ENCODE data around the gene CRPPA. TPM values are rescaled to one million over a fixed set of nuclear protein-coding genes. Genes with fewer than 3 reads are reported as not detected.
"Not testable (repeated sequence)": the region's sequence is repeated elsewhere in the genome, so short reads cannot be mapped to it uniquely, and the experiment has no call there.

CRPPA gene
- total RNA-seq, 2 experiments from 2014 or later = not detected

GRCh38 chr7:16460789-16461493, 39.6 kb upstream of the CRPPA start:
- POLR2A ChIA-PET = interaction anchor here (0.6 to 2.0 kb wide), 3 partner anchors 12 to 1587 kb away, joined by 3 to 4 read pairs (median 3); no protein-coding TSS in a partner anchor
- no peak overlapping the region for H2AFZ ChIP-seq (ENCODE audit: low read length)

DNA sequence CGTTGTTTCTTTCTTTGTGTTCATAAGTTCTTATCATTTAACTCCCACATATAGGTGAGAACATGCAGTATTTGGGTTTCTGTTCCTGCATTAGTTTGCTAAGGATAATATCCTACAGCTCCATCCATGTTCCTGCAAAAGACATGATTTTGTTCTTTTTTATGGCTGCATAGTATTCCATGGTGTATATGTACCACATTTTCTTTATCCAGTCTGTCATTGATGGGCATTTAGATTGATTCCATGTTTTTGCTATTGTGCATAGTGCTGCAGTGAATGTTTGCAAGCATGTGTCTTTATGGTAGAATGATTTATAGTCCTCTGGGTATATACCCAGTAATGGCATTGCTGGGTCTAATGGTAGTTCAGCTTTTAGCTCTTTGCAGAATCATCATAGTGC, 35.0 kb upstream of the CRPPA start:
- CTCF ChIA-PET (ENCODE audit: unreplicated experiment); H3K9me3 ChIP-seq (ENCODE audit: low read length); H3K79me2 ChIP-seq (ENCODE audit: insufficient read depth, low read depth, low read length); H3K27ac ChIP-seq (ENCODE audit: low read depth, low read length, poor library complexity, severe bottlenecking); H3K4me2 ChIP-seq (ENCODE audit: low read length); POLR2A ChIA-PET; H3K9me2 ChIP-seq (ENCODE audit: insufficient read depth, low read length); H3K36me3 ChIP-seq (ENCODE audit: insufficient read depth, low read length); intact Hi-C loops (cut with micrococcal nuclease; ENCODE audit: unreplicated experiment); H3K4me3 ChIP-seq (ENCODE audit: low read depth, low read length, poor library complexity, severe bottlenecking); H2AFZ ChIP-seq (ENCODE audit: low read length); DNase-seq (ENCODE audit: low spot score); BruUV-seq (replicated peaks); H3K4me1 ChIP-seq (ENCODE audit: insufficient read depth, low read length, poor library complexity, severe bottlenecking); H4K20me1 ChIP-seq (ENCODE audit: insufficient read depth, low read length): not testable (repeated sequence)

More at GRCh38 chr7:16460789-16461493, 39.6 kb upstream of the CRPPA start:
- H4K20me1 ChIP-seq (ENCODE audit: insufficient read depth, low read length) = 0 out of 2 replicates have a peak, but pooled peaks cover 4% of the 10 kb centered on the region
- H3K9me3 ChIP-seq (ENCODE audit: low read length) = no peaks in the 10 kb centered on the region
- H3K4me1 ChIP-seq (ENCODE audit: insufficient read depth, low read length, poor library complexity, severe bottlenecking) = no peaks in the 10 kb centered on the region
- intact Hi-C loops (cut with micrococcal nuclease; ENCODE audit: unreplicated experiment) = no loop called here
- TF ChIP-seq EZH2phosphoT487 (IDR thresholded peaks at IDR 0.05; ENCODE audit: borderline replicate concordance, low read depth, low read length) = no peak
- TF ChIP-seq, protein P1, sequence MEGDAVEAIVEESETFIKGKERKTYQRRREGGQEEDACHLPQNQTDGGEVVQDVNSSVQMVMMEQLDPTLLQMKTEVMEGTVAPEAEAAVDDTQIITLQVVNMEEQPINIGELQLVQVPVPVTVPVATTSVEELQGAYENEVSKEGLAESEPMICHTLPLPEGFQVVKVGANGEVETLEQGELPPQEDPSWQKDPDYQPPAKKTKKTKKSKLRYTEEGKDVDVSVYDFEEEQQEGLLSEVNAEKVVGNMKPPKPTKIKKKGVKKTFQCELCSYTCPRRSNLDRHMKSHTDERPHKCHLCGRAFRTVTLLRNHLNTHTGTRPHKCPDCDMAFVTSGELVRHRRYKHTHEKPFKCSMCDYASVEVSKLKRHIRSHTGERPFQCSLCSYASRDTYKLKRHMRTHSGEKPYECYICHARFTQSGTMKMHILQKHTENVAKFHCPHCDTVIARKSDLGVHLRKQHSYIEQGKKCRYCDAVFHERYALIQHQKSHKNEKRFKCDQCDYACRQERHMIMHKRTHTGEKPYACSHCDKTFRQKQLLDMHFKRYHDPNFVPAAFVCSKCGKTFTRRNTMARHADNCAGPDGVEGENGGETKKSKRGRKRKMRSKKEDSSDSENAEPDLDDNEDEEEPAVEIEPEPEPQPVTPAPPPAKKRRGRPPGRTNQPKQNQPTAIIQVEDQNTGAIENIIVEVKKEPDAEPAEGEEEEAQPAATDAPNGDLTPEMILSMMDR (conservative IDR thresholded peaks at IDR 0.05; ENCODE audit: low read length) = no peak
- no peak for DNase-seq (ENCODE audit: low spot score)
- no peaks in the 10 kb centered on the region for H3K36me3 ChIP-seq (ENCODE audit: insufficient read depth, low read length)
- BruUV-seq (replicated peaks) = no TSS peak
- CTCF ChIA-PET (ENCODE audit: unreplicated experiment) = no interaction called here
- H3K27ac ChIP-seq (ENCODE audit: low read depth, low read length, poor library complexity, severe bottlenecking) = no peak overlapping the region
- no peak overlapping the region for H3K4me3 ChIP-seq (ENCODE audit: low read depth, low read length, poor library complexity, severe bottlenecking)
- no peaks in the 10 kb centered on the region for H3K79me2 ChIP-seq (ENCODE audit: insufficient read depth, low read depth, low read length)
- no peaks in the 10 kb centered on the region for H3K9me2 ChIP-seq (ENCODE audit: insufficient read depth, low read length)
- no peak overlapping the region for H3K4me2 ChIP-seq (ENCODE audit: low read length)

- TF ChIP-seq, protein P1 (conservative IDR thresholded peaks at IDR 0.05; ENCODE audit: low read length) = no peak
- TF ChIP-seq EZH2phosphoT487 (IDR thresholded peaks at IDR 0.05; ENCODE audit: borderline replicate concordance, low read depth, low read length) = no peak
- no peak overlapping the region for H3K27ac ChIP-seq (ENCODE audit: low read depth, low read length, poor library complexity, severe bottlenecking)
- no peaks in the 10 kb centered on the region for H3K79me2 ChIP-seq (ENCODE audit: insufficient read depth, low read depth, low read length)
- no peaks in the 10 kb centered on the region for H3K4me1 ChIP-seq (ENCODE audit: insufficient read depth, low read length, poor library complexity, severe bottlenecking)
- no peak overlapping the region for H3K4me2 ChIP-seq (ENCODE audit: low read length)
- intact Hi-C loops (cut with micrococcal nuclease; ENCODE audit: unreplicated experiment) = no loop called here
- H3K4me3 ChIP-seq (ENCODE audit: low read depth, low read length, poor library complexity, severe bottlenecking) = no peak overlapping the region
- no peaks in the 10 kb centered on the region for H3K9me3 ChIP-seq (ENCODE audit: low read length)
- H2AFZ ChIP-seq (ENCODE audit: low read length) = no peak overlapping the region
- ChIA-PET POLR2A (interaction anchor here (0.7 to 1.2 kb wide), 2 partner anchors 8 to 20 kb away, joined by 3 read pairs; no protein-coding TSS in a partner anchor), CTCF (ENCODE audit: unreplicated experiment) (no interaction called here)
- no peaks in the 10 kb centered on the region for H4K20me1 ChIP-seq (ENCODE audit: insufficient read depth, low read length)
- H3K9me2 ChIP-seq (ENCODE audit: insufficient read depth, low read length) = no peaks in the 10 kb centered on the region
- no peak for DNase-seq (ENCODE audit: low spot score)
- no peaks in the 10 kb centered on the region for H3K36me3 ChIP-seq (ENCODE audit: insufficient read depth, low read length)
- BruUV-seq (replicated peaks) = no TSS peak
Observed at GRCh38 chr7:16455591-16455990, 34.3 kb upstream of the CRPPA start.
